H9 (cell line): ENCODE data around the gene LRRN4CL. TPM values are rescaled to one million over a fixed set of nuclear protein-coding genes. Genes with fewer than 3 reads are reported as not detected.

ENCODE experiments used
- DNase-seq: peaks from one replicate; pipeline ENCODE4 v3.0.0-alpha.2; 2017
- H2AFZ ChIP-seq: one replicate; pipeline ENCODE4 v1.6.1; 2013; ENCODE audit warnings: mild to moderate bottlenecking, low read length, control low read depth, moderate library complexity
- H2AK5ac ChIP-seq: 2 replicates; pipeline ENCODE4 v1.6.1; 2013; ENCODE audit warnings: low read length, control low read depth, mixed read lengths; ENCODE audit not compliant: insufficient read length
- H2BK120ac ChIP-seq: one replicate; pipeline ENCODE4 v1.6.1; 2013; ENCODE audit warnings: low read depth, mild to moderate bottlenecking, low read length, control low read depth, inconsistent platforms; ENCODE audit not compliant: poor library complexity, severe bottlenecking
- H2BK12ac ChIP-seq: 2 replicates; pipeline ENCODE4 v1.6.1; 2013; ENCODE audit warnings: low read length, control low read depth, mixed read lengths, low read depth; ENCODE audit not compliant: insufficient read length
- H2BK15ac ChIP-seq: 2 replicates; pipeline ENCODE4 v1.6.1; 2013; ENCODE audit warnings: low read depth, low read length, control low read depth
- H2BK20ac ChIP-seq: one replicate; pipeline ENCODE4 v1.6.1; 2013; ENCODE audit warnings: low read depth, mild to moderate bottlenecking, low read length, control low read depth, inconsistent platforms; ENCODE audit not compliant: poor library complexity, severe bottlenecking
- H2BK5ac ChIP-seq: 2 replicates; pipeline ENCODE4 v1.6.1; 2013; ENCODE audit warnings: low read length, control low read depth, mixed read lengths; ENCODE audit not compliant: insufficient read length
- H3K14ac ChIP-seq: 2 replicates; pipeline ENCODE4 v1.6.1; 2013; ENCODE audit warnings: low read length, control low read depth; ENCODE audit not compliant: insufficient read depth
- H3K18ac ChIP-seq: 2 replicates; pipeline ENCODE4 v1.6.1; 2013; ENCODE audit warnings: low read depth, mild to moderate bottlenecking, mixed read lengths, low read length, control low read depth; ENCODE audit not compliant: insufficient read length
- H3K23ac ChIP-seq: 2 replicates; pipeline ENCODE4 v1.6.1; 2013; ENCODE audit warnings: low read length, control low read depth, mixed read lengths, low read depth; ENCODE audit not compliant: insufficient read length
- H3K23me2 ChIP-seq: 2 replicates; pipeline ENCODE4 v1.6.1; 2013; ENCODE audit warnings: low read depth, mild to moderate bottlenecking, mixed read lengths, low read length, control low read depth; ENCODE audit not compliant: insufficient read length, poor library complexity, severe bottlenecking
- H3K27ac ChIP-seq: 2 replicates; pipeline ENCODE4 v1.5.1; 2013; ENCODE audit warnings: low read length, control low read depth, mixed read lengths, low read depth; ENCODE audit not compliant: insufficient read length
- H3K27me3 ChIP-seq: 2 replicates; pipeline ENCODE4 v1.6.1; 2013; ENCODE audit warnings: low read length, control low read depth, inconsistent platforms; ENCODE audit not compliant: insufficient read depth
- H3K4ac ChIP-seq: 2 replicates; pipeline ENCODE4 v1.6.1; 2013; ENCODE audit warnings: low read depth, mild to moderate bottlenecking, control low read depth, inconsistent platforms, low read length, moderate library complexity
- H3K4me1 ChIP-seq: 2 replicates; pipeline ENCODE4 v1.6.1; 2013; ENCODE audit warnings: low read length, control low read depth, inconsistent platforms; ENCODE audit not compliant: insufficient read depth
- H3K4me2 ChIP-seq: 2 replicates; pipeline ENCODE4 v1.6.1; 2013; ENCODE audit warnings: low read length, control low read depth, mixed read lengths; ENCODE audit not compliant: insufficient read length, insufficient read depth
- H3K56ac ChIP-seq: 2 replicates; pipeline ENCODE4 v1.6.1; 2013; ENCODE audit warnings: low read depth, mild to moderate bottlenecking, mixed read lengths, low read length, control low read depth; ENCODE audit not compliant: insufficient read length
- H3K79me1 ChIP-seq: 2 replicates; pipeline ENCODE4 v1.6.1; 2013; ENCODE audit warnings: low read depth, mild to moderate bottlenecking, moderate library complexity, low read length, control low read depth, inconsistent platforms; ENCODE audit not compliant: insufficient read depth, poor library complexity, severe bottlenecking
- H3K79me2 ChIP-seq: 2 replicates; pipeline ENCODE4 v1.6.1; 2013; ENCODE audit warnings: low read length, control low read depth, inconsistent platforms; ENCODE audit not compliant: insufficient read depth
- H3K9ac ChIP-seq: 2 replicates; pipeline ENCODE4 v1.6.1; 2013; ENCODE audit warnings: low read length, control low read depth, mixed read lengths; ENCODE audit not compliant: insufficient read length; ENCODE audit errors: extremely low read depth
- H3K9me3 ChIP-seq: one replicate; pipeline ENCODE4 v1.6.1; 2013; ENCODE audit warnings: low read depth, low read length, inconsistent platforms; ENCODE audit not compliant: control insufficient read depth
- H3T11ph ChIP-seq: one replicate; pipeline ENCODE4 v1.6.1; 2013; ENCODE audit warnings: mild to moderate bottlenecking, low read length, control low read depth, inconsistent platforms
- H4K20me1 ChIP-seq: one replicate; pipeline ENCODE4 v1.6.1; 2013; ENCODE audit not compliant: control insufficient read depth, insufficient read length, insufficient read depth
- H4K5ac ChIP-seq: 2 replicates; pipeline ENCODE4 v1.6.1; 2013; ENCODE audit warnings: low read depth, mild to moderate bottlenecking, mixed read lengths, low read length, control low read depth; ENCODE audit not compliant: insufficient read length
- H4K8ac ChIP-seq: replicated peaks from 2 replicates; pipeline ENCODE4 v1.6.1; 2013; ENCODE audit warnings: low read length, control low read depth, mixed read lengths, low read depth; ENCODE audit not compliant: insufficient read length
- H4K91ac ChIP-seq: 2 replicates; pipeline ENCODE4 v1.6.1; 2013; ENCODE audit warnings: low read depth, mild to moderate bottlenecking, moderate library complexity, mixed read lengths, low read length, control low read depth; ENCODE audit not compliant: insufficient read length
- H3K27ac Mint-ChIP-seq, 3 experiments: 2 replicates in 2 of 3; 3 replicates in 1 of 3; pipeline ENCODE4 v1.8.0; 2020 to 2021; ENCODE audit warnings: mixed read lengths in 3 of 3, mild to moderate bottlenecking in 1 of 3, moderate library complexity in 1 of 3
- H3K27me3 Mint-ChIP-seq: 2 replicates; pipeline ENCODE4 v1.8.0; 2021; ENCODE audit warnings: low read depth, mild to moderate bottlenecking, moderate library complexity, mixed read lengths
- H3K36me3 Mint-ChIP-seq, 3 experiments: 2 replicates in 2 of 3; 3 replicates in 1 of 3; pipeline ENCODE4 v1.8.0; 2020 to 2021; ENCODE audit warnings: low read depth in 3 of 3, mixed read lengths in 3 of 3; ENCODE audit not compliant: insufficient read depth in 1 of 3
- H3K4me1 Mint-ChIP-seq, 2 experiments: 2 replicates each; pipeline ENCODE4 v1.8.0; 2020; ENCODE audit warnings: mixed read lengths in 2 of 2
- H3K4me3 Mint-ChIP-seq, 2 experiments: 2 replicates in 1 of 2; 3 replicates in 1 of 2; pipeline ENCODE4 v1.8.0; 2020 to 2021; ENCODE audit warnings: mild to moderate bottlenecking in 2 of 2, mixed read lengths in 2 of 2, moderate library complexity in 1 of 2
- H3K9me3 Mint-ChIP-seq, 2 experiments: 2 replicates in 1 of 2; 3 replicates in 1 of 2; pipeline ENCODE4 v1.8.0; 2020; ENCODE audit warnings: mild to moderate bottlenecking in 2 of 2, mixed read lengths in 2 of 2, moderate library complexity in 1 of 2
- CTCF ChIP-seq: fragments of 200-600 bp; sonication (generic); conservative IDR thresholded peaks from 3 replicates; pipeline ENCODE4 v1.8.0; 2021; ENCODE audit warnings: antibody characterized with exemption, mild to moderate bottlenecking
- WGBS: extraction: QIAGEN DNeasy Blood & Tissue Kit; methylation state at CpG from one replicate; pipeline ENCODE4 v1.1.7; 2013; ENCODE audit warnings: missing lambda C conversion rate, low lambda C conversion rate, mixed read lengths; ENCODE audit not compliant: insufficient read length; ENCODE audit errors: extremely low coverage; 5-methylcytosine and 5-hydroxymethylcytosine counted together
- total RNA-seq: library from RNA; stranded (reverse); gene quantifications from 2 replicates; pipeline ENCODE4 v1.2.1, GENCODE V29; 2021

Gene LRRN4CL
- total RNA-seq, 1 experiment from 2014 or later, result 0.59 TPM

GRCh38 chr11:62648185-62648966 is 41.0 kb downstream of the LRRN4CL start:
- H3K79me1 ChIP-seq, result no peaks in the 10 kb centered on the region
- DNase-seq, result no peak
- WGBS, result no CpG with 5 or more reads among the region's 24 CpGs
- no peak overlapping the region for H3K14ac ChIP-seq
- peaks cover 12% of the 10 kb centered on the region; the same call in 1 of the 2 replicates for H3K79me2 ChIP-seq
- H3K36me3 Mint-ChIP-seq, result peaks cover 14 to 38% (median 24%) of the 10 kb centered on the region in 3 experiments
- no peaks in the 10 kb centered on the region for H3K9me3 ChIP-seq
- H3K4me1 ChIP-seq, result peaks cover 3% of the 10 kb centered on the region; the same call in 1 of the 2 replicates
- no peak overlapping the region for H2BK120ac ChIP-seq
- H3K27ac Mint-ChIP-seq, result no peak overlapping the region
- no peak overlapping the region for H3K56ac ChIP-seq
- no peak overlapping the region for H3K23ac ChIP-seq
- H2BK20ac ChIP-seq, result no peak overlapping the region
- H3K27me3 ChIP-seq, result no peaks in the 10 kb centered on the region
- peaks cover 9% of the 10 kb centered on the region for H3K23me2 ChIP-seq
- H3K27ac ChIP-seq, result no peak overlapping the region
- no peak overlapping the region for H2AFZ ChIP-seq
- H3T11ph ChIP-seq, result no peak overlapping the region
- no peak overlapping the region for H3K4ac ChIP-seq
- H3K4me2 ChIP-seq, result no peak overlapping the region
- H3K4me3 Mint-ChIP-seq, result peak overlapping the region in 1 of 2 experiments; percentile 55; a peak in 2 of 5 replicates
- no peak overlapping the region for H3K9ac ChIP-seq
- H2AK5ac ChIP-seq, result no peak overlapping the region
- no peaks in the 10 kb centered on the region for H3K27me3 Mint-ChIP-seq
- H3K9me3 Mint-ChIP-seq, result no peaks in the 10 kb centered on the region
- no peak overlapping the region for H2BK15ac ChIP-seq
- no peak overlapping the region for H3K18ac ChIP-seq
- H4K91ac ChIP-seq, result no peak overlapping the region
- no peak overlapping the region for H4K8ac ChIP-seq
- no peak overlapping the region for H2BK12ac ChIP-seq
- no peak overlapping the region for H2BK5ac ChIP-seq
- H4K5ac ChIP-seq, result no peak overlapping the region
- H4K20me1 ChIP-seq, result no peaks in the 10 kb centered on the region
- TF ChIP-seq CTCF, result no peak
- peaks cover 12 to 14% of the 10 kb centered on the region in 2 experiments for H3K4me1 Mint-ChIP-seq
